ENCODE data around the gene KRT3. TPM values are rescaled to one million over a fixed set of nuclear protein-coding genes. Genes with fewer than 3 reads are reported as not detected.

Gene KRT3
- total and polyA plus RNA-seq, 7 donors: not detected

DNA sequence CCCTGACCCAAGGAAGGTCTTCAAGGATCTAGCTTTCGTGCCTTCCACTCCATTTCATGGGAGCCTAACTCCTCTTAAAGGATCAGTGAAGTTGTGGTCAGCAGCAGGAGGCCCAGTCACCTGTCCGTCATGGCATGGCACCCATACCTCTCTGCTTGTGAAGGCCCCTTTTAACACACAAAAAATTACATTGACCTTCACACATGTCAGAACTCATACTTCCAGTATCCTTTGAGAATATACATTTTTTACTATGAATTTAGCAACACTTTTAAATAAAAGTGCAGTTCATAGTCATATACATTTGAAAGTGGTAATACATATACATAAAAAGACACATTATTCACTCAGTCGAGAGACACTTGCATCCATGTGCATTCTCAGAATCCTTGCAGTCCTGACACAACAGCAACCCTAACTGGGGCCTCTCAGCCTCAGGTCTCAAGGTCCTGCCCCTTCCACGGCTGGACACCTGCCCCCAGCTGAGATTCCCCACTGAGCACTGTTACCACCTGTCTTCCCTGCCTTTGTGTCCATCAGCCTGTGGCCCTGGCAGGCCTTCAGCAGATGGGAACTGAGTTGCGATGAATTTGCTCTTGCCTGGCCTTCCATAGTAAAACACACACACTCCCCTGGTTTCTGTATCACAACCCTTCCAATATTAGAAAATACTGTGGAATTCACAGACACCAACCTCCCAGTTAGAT, 3.7 kb upstream of the KRT3 start:
- 68 to 74% (median 72%) methylated on average over 5 of the region's 5 CpGs for WGBS, 3 donors
- TF ChIP-seq, protein P1, sequence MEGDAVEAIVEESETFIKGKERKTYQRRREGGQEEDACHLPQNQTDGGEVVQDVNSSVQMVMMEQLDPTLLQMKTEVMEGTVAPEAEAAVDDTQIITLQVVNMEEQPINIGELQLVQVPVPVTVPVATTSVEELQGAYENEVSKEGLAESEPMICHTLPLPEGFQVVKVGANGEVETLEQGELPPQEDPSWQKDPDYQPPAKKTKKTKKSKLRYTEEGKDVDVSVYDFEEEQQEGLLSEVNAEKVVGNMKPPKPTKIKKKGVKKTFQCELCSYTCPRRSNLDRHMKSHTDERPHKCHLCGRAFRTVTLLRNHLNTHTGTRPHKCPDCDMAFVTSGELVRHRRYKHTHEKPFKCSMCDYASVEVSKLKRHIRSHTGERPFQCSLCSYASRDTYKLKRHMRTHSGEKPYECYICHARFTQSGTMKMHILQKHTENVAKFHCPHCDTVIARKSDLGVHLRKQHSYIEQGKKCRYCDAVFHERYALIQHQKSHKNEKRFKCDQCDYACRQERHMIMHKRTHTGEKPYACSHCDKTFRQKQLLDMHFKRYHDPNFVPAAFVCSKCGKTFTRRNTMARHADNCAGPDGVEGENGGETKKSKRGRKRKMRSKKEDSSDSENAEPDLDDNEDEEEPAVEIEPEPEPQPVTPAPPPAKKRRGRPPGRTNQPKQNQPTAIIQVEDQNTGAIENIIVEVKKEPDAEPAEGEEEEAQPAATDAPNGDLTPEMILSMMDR (IDR thresholded peaks at IDR 0.05): no peak

DNA sequence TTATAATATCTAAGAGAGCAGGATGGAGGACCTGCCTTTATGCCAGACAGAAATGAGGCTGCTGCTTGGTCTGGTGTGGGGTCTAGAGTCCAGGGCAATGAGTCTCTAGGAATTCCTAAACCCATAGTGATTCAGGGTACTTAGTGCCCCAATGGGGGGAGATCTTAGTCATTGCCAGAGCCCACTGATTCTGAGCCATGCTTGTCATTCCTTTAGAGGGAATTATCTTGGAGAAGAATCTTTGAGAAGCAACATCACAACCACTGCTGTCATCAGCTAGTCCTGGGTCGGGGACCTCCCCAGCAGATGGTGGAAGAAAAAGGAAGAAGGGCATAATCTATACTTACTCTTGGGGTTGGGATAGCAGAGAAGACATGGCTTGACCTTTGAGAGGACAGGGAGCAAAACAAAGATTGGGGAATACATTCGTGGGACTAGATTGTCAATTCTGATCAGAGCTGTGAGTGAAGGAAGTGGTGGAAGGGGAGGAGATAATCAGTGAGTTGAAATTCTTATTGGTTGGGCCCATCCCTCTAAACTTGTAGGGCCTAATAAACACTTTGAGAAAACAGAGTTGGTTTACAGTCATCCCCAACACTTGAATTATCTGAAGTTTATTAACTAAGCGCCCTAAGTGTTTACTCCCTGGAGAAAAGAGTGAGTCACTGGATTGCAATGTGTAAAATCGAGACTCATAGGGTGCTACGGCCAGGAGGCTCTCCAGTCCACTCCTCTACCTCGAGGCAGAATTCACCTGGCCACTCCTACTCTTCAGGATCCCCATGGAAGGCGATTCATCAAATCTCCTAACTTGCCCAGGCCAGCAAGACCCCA, 3.0 kb upstream of the KRT3 start:
- Histone ChIP-seq H3K4me3 (no peak overlapping the region), H3K36me3 (ENCODE audit: insufficient read depth in 1 of 2, low read depth in 1 of 2) (no peaks in the 10 kb centered on the region), H3K27ac (no peak overlapping the region), H3K4me1 (no peaks in the 10 kb centered on the region), H3K27me3 (ENCODE audit: insufficient read depth in 3 of 3, low read length in 2 of 3) (no peaks in the 10 kb centered on the region), H3K9me3 (no peaks in the 10 kb centered on the region)
- TF ChIP-seq, protein P1 (IDR thresholded peaks at IDR 0.05): no peak
- no peak for DNase-seq
- intact Hi-C loops (cut with DNase I): no loop called here
- ATAC-seq: no peak
- WGBS, 3 donors: 49 to 62% (median 52%) methylated on average over 7 of the region's 7 CpGs

More for the DNA sequence above, 3.7 kb upstream of the KRT3 start:
- intact Hi-C loops (cut with DNase I): no loop called here
- ATAC-seq: no peak
- no peaks in the 10 kb centered on the region for H3K27me3 ChIP-seq (ENCODE audit: insufficient read depth in 3 of 3, low read length in 2 of 3)
- no peaks in the 10 kb centered on the region for H3K36me3 ChIP-seq (ENCODE audit: insufficient read depth in 1 of 2, low read depth in 1 of 2)
- no peak overlapping the region for H3K27ac ChIP-seq
- H3K9me3 ChIP-seq: no peaks in the 10 kb centered on the region
- H3K4me3 ChIP-seq: no peak overlapping the region
- H3K4me1 ChIP-seq: no peaks in the 10 kb centered on the region
- no peak for DNase-seq

DNA sequence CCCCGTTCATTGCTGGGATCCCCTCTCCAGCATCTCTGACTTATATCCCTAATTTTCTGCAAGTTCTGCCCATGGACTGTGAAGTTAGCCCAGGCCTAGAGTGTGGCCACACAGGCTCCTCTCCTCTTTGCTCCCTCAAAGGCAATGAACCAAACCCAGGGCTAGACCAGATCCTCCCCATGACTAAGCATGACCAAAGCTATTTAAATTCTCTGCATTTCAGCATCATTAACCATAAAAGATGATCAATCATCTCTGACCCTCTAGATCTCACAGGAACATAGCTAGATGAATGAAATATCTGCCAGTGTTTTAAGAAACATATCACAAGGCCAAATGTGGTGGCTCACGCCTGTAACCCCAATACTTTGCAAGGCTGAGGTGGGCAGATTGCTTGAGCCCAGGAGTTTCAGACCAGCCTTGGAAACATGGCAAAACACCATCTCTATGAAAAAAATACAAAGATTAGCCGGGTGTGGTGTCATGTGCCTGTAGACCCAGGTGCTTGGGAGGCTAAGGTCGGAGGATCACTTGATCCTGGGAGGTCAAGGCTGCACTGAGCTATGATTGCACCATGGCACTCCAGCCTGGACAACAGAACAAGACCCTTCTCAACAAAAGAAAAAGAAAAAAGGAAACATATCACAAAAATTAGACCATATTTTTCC, 2.2 kb upstream of the KRT3 start:
- DNase-seq (no peak), ATAC-seq (no peak)
- 87 to 88% (median 87%) methylated on average over 4 of the region's 4 CpGs for WGBS, 3 donors
- Histone ChIP-seq H3K4me1 (no peaks in the 10 kb centered on the region), H3K36me3 (ENCODE audit: insufficient read depth in 1 of 2, low read depth in 1 of 2) (no peaks in the 10 kb centered on the region), H3K9me3 (no peaks in the 10 kb centered on the region), H3K4me3 (no peak overlapping the region), H3K27me3 (ENCODE audit: insufficient read depth in 3 of 3, low read length in 2 of 3) (no peaks in the 10 kb centered on the region), H3K27ac (no peak overlapping the region)
- intact Hi-C loops (cut with DNase I): no loop called here
- TF ChIP-seq, protein P1 (IDR thresholded peaks at IDR 0.05): no peak

DNA sequence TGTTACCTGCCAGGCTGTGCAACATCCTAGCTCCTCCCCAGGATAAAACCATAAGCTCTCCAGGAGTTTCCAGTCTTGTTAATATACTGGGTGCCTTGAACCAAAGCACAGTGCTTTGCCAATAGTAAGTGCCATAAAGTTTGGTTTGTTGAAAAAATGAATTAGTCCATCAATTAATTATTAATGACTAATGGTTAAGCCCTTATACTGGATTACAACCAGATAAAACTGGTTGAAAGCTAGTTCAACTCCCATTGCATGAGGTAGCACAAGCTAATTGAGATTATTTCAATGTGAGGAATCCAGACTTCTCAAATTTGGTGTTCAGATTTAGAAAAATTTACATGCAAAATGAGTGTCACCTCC, 1.6 kb upstream of the KRT3 start:
- Histone ChIP-seq H3K4me3 (no peak overlapping the region), H3K4me1 (no peaks in the 10 kb centered on the region), H3K27me3 (ENCODE audit: insufficient read depth in 3 of 3, low read length in 2 of 3) (no peaks in the 10 kb centered on the region), H3K36me3 (ENCODE audit: insufficient read depth in 1 of 2, low read depth in 1 of 2) (no peaks in the 10 kb centered on the region), H3K27ac (no peak overlapping the region), H3K9me3 (no peaks in the 10 kb centered on the region)
- no peak for DNase-seq
- TF ChIP-seq, protein P1 (IDR thresholded peaks at IDR 0.05): no peak
- no peak for ATAC-seq
- intact Hi-C loops (cut with DNase I): no loop called here

All from psoas muscle (tissue), 8 donors.